Measurements from ENCODE around the gene CIB1. TPM values are rescaled to one million over a fixed set of nuclear protein-coding genes. Genes with fewer than 3 reads are reported as not detected.
A peak's percentile ranks its signal among the peaks of the same experiment; 100 is the strongest.

The CIB1 gene
- polyA plus RNA-seq, 1 of the 3 experiments (the other 2 are of a cell fraction), result 87.9 TPM

- H3K4me3 ChIP-seq (ENCODE audit: low read depth in 2 of 2, low read length in 1 of 2), result no peak overlapping the region
- H3K36me3 ChIP-seq (replicated peaks in 1 of 2; ENCODE audit: control insufficient read depth in 1 of 2, insufficient read depth in 2 of 2, low read length in 1 of 2), result peaks cover 6 to 13% of the 10 kb centered on the region in 2 experiments
- peaks cover 9 to 35% of the 10 kb centered on the region in 2 experiments; a peak in 2 of 4 replicates for H3K4me1 ChIP-seq (ENCODE audit: control insufficient read depth in 1 of 2, insufficient read depth in 2 of 2, low read depth in 1 of 2, low read length in 1 of 2)
- no peak overlapping the region for H3K9ac ChIP-seq
- H3K9me2 ChIP-seq, result no peaks in the 10 kb centered on the region
- ChIA-PET CTCF (interaction anchor here (1.3 to 7.1 kb wide), 2 partner anchors 9 to 70 kb away, joined by 3 to 74 read pairs; partner anchors contain the start of gene SEMA4B), POLR2A (interaction anchor here (0.5 kb wide), 1 partner anchor 36 kb away, joined by 3 read pairs; the partner anchor contains the start of gene TTLL13)
- H3K4me2 ChIP-seq, result no peak overlapping the region
- H3K27ac ChIP-seq (ENCODE audit: low read depth in 2 of 2, low read length in 1 of 2), result peak overlapping the region in 1 of 2 experiments; percentile 30; a peak in 1 of 4 replicates
- 86% methylated on average over 12 of the region's 12 CpGs for WGBS (ENCODE audit: low lambda C conversion rate)
- no peak overlapping the region for H2AFZ ChIP-seq (ENCODE audit: low read depth)
- no peaks in the 10 kb centered on the region for H3K27me3 ChIP-seq (ENCODE audit: insufficient read depth)
- DNase-seq, result no peak
- H3K9me3 ChIP-seq, result no peaks in the 10 kb centered on the region
- H3K79me2 ChIP-seq (ENCODE audit: insufficient read depth), result peaks cover 23% of the 10 kb centered on the region; the same call in 1 of the 2 replicates
- TF ChIP-seq, protein P1, sequence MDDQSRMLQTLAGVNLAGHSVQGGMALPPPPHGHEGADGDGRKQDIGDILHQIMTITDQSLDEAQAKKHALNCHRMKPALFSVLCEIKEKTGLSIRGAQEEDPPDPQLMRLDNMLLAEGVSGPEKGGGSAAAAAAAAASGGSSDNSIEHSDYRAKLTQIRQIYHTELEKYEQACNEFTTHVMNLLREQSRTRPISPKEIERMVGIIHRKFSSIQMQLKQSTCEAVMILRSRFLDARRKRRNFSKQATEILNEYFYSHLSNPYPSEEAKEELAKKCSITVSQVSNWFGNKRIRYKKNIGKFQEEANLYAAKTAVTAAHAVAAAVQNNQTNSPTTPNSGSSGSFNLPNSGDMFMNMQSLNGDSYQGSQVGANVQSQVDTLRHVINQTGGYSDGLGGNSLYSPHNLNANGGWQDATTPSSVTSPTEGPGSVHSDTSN (IDR thresholded peaks at IDR 0.05), result no peak
- TF ChIP-seq, protein P2, sequence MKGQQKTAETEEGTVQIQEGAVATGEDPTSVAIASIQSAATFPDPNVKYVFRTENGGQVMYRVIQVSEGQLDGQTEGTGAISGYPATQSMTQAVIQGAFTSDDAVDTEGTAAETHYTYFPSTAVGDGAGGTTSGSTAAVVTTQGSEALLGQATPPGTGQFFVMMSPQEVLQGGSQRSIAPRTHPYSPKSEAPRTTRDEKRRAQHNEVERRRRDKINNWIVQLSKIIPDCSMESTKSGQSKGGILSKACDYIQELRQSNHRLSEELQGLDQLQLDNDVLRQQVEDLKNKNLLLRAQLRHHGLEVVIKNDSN (IDR thresholded peaks at IDR 0.05; ENCODE audit: borderline replicate concordance, low read depth), result no peak
- TF ChIP-seq RXRA (IDR thresholded peaks at IDR 0.05; ENCODE audit: borderline replicate concordance, low read depth) (no peak), RFX5 (IDR thresholded peaks at IDR 0.05; ENCODE audit: low read length) (no peak), GABPA (IDR thresholded peaks at IDR 0.05; ENCODE audit: low read depth) (no peak), NRF1 (IDR thresholded peaks at IDR 0.05; ENCODE audit: low read depth, low read length) (no peak), EZH2phosphoT487 (IDR thresholded peaks at IDR 0.05; ENCODE audit: borderline replicate concordance, low read depth) (no peak), RCOR1 (IDR thresholded peaks at IDR 0.05; ENCODE audit: low read length) (no peak), MXI1 (IDR thresholded peaks at IDR 0.05; ENCODE audit: low read depth, low read length) (no peak), CHD2 (IDR thresholded peaks at IDR 0.05; ENCODE audit: low read length, partially characterized antibody) (no peak), FOXJ3 (CRISPR knock-in tag; IDR thresholded peaks at IDR 0.05) (no peak), FOXM1 (IDR thresholded peaks at IDR 0.05; ENCODE audit: low read depth) (no peak), YY1 (IDR thresholded peaks at IDR 0.05; ENCODE audit: low read depth) (no peak)
- TF ChIP-seq, protein P3, sequence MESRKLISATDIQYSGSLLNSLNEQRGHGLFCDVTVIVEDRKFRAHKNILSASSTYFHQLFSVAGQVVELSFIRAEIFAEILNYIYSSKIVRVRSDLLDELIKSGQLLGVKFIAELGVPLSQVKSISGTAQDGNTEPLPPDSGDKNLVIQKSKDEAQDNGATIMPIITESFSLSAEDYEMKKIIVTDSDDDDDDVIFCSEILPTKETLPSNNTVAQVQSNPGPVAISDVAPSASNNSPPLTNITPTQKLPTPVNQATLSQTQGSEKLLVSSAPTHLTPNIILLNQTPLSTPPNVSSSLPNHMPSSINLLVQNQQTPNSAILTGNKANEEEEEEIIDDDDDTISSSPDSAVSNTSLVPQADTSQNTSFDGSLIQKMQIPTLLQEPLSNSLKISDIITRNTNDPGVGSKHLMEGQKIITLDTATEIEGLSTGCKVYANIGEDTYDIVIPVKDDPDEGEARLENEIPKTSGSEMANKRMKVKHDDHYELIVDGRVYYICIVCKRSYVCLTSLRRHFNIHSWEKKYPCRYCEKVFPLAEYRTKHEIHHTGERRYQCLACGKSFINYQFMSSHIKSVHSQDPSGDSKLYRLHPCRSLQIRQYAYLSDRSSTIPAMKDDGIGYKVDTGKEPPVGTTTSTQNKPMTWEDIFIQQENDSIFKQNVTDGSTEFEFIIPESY (IDR thresholded peaks at IDR 0.05; ENCODE audit: borderline replicate concordance, low read depth), result no peak
- TF ChIP-seq, protein P4, sequence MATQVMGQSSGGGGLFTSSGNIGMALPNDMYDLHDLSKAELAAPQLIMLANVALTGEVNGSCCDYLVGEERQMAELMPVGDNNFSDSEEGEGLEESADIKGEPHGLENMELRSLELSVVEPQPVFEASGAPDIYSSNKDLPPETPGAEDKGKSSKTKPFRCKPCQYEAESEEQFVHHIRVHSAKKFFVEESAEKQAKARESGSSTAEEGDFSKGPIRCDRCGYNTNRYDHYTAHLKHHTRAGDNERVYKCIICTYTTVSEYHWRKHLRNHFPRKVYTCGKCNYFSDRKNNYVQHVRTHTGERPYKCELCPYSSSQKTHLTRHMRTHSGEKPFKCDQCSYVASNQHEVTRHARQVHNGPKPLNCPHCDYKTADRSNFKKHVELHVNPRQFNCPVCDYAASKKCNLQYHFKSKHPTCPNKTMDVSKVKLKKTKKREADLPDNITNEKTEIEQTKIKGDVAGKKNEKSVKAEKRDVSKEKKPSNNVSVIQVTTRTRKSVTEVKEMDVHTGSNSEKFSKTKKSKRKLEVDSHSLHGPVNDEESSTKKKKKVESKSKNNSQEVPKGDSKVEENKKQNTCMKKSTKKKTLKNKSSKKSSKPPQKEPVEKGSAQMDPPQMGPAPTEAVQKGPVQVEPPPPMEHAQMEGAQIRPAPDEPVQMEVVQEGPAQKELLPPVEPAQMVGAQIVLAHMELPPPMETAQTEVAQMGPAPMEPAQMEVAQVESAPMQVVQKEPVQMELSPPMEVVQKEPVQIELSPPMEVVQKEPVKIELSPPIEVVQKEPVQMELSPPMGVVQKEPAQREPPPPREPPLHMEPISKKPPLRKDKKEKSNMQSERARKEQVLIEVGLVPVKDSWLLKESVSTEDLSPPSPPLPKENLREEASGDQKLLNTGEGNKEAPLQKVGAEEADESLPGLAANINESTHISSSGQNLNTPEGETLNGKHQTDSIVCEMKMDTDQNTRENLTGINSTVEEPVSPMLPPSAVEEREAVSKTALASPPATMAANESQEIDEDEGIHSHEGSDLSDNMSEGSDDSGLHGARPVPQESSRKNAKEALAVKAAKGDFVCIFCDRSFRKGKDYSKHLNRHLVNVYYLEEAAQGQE (IDR thresholded peaks at IDR 0.05; ENCODE audit: low read depth, low read length), result no peak
- H3F3A ChIP-seq (replicated peaks; ENCODE audit: insufficient read depth), result no peaks in the 10 kb centered on the region
- H4K20me1 ChIP-seq (ENCODE audit: insufficient read depth), result no peaks in the 10 kb centered on the region
These were observed 20.5 kb downstream of the CIB1 start for GRCh38 chr15:90213122-90213817.

All from SK-N-SH (cell line).